ES-I3 (cell line): Measurements from ENCODE around the gene TBC1D5.
"Not testable (repeated sequence)": the region's sequence is repeated elsewhere in the genome, so short reads cannot be mapped to it uniquely, and the experiment has no call there.

ENCODE experiments used
- H3K36me3 ChIP-seq: 2 replicates; pipeline ENCODE4 v1.6.1; 2013; ENCODE audit warnings: mild to moderate bottlenecking, low read length, control low read depth, moderate library complexity; ENCODE audit not compliant: insufficient read depth
- H3K4me1 ChIP-seq: 2 replicates; pipeline ENCODE4 v1.6.1; 2013; ENCODE audit warnings: mild to moderate bottlenecking, control low read depth, low read length; ENCODE audit not compliant: insufficient read depth
- H3K9ac ChIP-seq: 2 replicates; pipeline ENCODE4 v1.6.1; 2013; ENCODE audit warnings: low read depth, mild to moderate bottlenecking, low read length, moderate library complexity
- H3K9me3 ChIP-seq: 2 replicates; pipeline ENCODE4 v1.6.1; 2013; ENCODE audit warnings: mild to moderate bottlenecking, low read length, moderate library complexity; ENCODE audit not compliant: control insufficient read depth, insufficient read depth

TBC1D5 gene

DNA sequence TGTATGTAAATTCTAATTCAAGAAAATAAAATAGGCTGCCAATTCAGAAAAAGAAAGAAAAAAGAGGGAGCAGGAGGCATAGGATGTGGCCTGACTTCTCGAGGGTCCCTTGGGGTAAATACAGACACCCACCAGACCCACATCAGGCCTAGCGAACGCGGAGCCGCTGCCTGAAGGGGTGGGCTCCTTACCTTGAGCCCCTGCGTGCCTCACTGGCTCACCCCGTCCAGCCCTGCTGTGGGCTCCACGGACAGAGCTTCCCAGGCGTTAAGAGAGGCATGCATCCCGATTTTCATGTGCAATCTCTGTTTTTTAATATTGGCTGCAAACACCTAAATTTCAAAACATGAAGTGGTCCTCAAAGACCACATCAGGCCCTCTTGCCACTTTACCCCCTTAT, 599.9 kb downstream of the TBC1D5 start:
- Histone ChIP-seq H3K9me3 (no peaks in the 10 kb centered on the region), H3K36me3 (no peaks in the 10 kb centered on the region), H3K9ac (no peak overlapping the region), H3K4me1 (no peaks in the 10 kb centered on the region; the same call in 1 of the 2 replicates)

- no peaks in the 10 kb centered on the region for H3K36me3 ChIP-seq
- no peaks in the 10 kb centered on the region; the same call in 1 of the 2 replicates for H3K4me1 ChIP-seq
- H3K9ac ChIP-seq: no peak overlapping the region
- no peaks in the 10 kb centered on the region for H3K9me3 ChIP-seq
Measured at GRCh38 chr3:17141699-17142098, 600.7 kb downstream of the TBC1D5 start.

DNA sequence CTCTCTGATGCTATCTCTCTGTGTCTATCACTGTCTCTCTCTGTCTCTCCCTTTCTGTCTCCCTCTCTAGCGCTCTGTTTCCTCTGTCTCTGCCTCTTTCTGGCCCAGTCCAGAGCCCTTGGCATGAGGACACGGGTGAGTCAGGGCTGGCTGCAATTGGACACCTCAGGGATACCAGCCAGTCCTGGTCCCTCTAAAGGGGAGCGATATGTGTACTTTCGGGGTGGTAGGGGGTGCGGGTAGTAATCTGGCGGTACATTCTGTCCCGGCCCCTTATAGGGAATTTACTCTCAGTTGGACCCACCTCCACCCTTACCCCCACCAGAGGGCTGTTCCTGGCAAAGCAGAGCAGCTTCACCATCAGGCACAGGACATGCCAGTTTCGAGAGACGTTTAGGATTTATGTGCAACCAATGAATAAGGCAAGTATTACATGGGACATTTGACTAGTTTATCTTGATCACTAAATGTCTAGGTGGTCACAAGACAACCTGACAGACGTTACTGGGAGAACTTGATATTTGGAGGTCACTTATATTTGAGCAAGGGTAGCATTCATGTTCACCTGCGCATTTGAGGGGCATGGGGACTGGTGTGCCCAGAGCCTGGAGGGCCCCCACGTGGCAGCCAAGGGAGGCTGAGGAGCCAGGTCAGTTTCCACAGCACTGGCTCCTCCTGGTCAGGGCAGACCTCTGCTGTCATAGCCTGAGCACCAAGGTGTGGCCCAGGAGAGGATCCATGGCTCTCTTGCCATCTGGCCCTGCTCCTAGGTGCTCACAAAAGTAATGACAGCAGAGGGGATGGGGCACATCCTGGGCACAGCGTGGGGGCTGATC, 601.5 kb downstream of the TBC1D5 start:
- H3K9me3 ChIP-seq: no peaks in the 10 kb centered on the region
- no peak overlapping the region for H3K9ac ChIP-seq
- no peaks in the 10 kb centered on the region for H3K36me3 ChIP-seq
- no peaks in the 10 kb centered on the region; the same call in 1 of the 2 replicates for H3K4me1 ChIP-seq

DNA sequence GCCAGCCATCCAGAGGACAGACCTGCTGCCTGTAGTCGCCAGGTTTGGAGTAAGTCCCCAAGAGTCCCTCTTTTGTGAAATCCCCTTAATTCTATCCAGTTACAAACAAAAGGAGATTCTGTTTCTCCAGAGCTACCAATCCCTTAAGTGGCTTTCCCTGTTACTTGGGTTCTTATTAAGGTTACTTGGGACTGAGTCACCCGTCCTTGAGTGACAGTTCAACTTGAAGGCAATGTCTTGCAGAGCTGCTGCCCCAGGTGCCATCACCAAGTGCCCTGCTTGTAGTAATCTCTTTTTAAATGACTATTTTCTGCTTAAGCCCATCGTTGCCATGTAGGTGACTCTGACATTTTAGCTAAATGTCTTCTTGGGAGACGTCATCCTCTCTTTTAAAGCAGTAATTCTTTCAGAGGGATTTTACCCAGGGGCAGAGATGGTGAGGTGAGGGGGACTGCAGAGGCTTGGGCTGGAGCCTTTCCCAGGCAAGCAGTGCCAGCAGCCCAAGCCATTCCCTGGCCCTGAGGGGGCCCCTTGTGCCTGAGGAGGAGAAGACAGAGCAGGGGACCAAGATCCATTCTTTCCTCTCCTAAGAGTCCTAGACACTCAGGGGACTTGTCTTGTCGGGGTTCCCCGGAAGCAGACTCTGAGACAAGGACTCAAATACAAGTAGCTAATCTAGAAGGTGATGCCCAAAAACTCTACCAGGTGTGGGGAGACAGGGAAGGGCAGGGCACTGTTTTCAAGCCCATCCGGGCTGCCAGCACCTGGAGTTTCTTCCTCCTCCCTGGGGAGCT, 604.0 kb downstream of the TBC1D5 start:
- Histone ChIP-seq H3K9me3 (no peaks in the 10 kb centered on the region), H3K9ac (no peak overlapping the region), H3K36me3 (no peaks in the 10 kb centered on the region), H3K4me1 (no peaks in the 10 kb centered on the region; the same call in 1 of the 2 replicates)

DNA sequence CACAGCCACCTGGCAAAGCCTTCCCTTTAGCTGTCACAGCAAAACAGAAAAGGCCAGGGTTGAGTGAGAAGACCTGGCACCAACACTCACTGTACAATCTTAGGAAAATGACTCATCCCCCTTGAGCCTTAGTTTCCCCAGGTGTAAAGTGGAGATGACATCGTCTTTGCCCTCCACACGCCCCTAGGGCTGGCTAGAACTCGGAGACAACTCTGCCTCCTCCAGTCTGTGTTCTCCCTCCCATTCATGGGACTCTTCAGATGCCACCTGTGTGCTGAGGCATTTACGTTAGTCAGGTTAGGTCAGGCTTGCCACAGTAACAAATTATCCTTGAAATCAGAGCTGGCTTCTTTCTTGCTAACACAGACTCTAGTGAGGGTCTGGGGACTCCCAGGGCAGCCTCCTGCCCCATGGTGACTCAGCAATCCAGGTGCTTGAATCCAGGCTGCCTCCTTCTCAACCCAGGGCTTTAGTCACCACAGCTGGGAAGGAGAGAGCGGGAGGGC, 605.1 kb downstream of the TBC1D5 start:
- Histone ChIP-seq H3K36me3 (no peaks in the 10 kb centered on the region), H3K9ac (no peak overlapping the region), H3K9me3 (no peaks in the 10 kb centered on the region), H3K4me1 (no peaks in the 10 kb centered on the region; the same call in 1 of the 2 replicates)

DNA sequence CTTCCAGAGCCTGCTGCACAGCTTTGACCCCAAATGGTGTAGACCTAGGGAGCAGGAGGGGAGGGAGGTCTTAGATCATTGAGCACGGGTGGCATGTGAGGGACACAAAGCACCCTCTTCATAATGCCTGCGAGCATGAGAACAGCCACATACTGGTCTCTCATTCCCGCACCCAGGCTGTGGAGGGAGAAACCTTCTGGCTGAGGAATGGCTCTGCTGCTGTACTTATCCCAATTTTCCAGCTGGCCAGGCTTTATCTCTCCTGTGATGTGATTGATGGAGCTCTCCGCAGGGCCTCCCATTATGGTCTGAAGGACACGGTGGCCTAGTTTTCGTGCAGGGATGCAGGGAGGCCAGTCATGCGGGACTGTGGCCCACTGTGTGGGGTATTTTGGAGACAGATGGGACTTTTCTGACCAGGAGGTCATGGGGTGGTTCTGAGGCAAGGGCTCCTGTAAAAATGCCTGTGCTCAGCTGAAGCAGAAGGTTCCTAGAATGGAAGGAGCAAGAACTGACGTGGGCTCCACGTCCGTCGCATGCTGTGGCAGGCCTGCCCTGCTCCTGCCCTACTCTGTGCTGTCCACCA, 606.2 kb downstream of the TBC1D5 start:
- no peaks in the 10 kb centered on the region for H3K36me3 ChIP-seq
- no peaks in the 10 kb centered on the region; the same call in 1 of the 2 replicates for H3K4me1 ChIP-seq
- no peaks in the 10 kb centered on the region for H3K9me3 ChIP-seq
- no peak overlapping the region for H3K9ac ChIP-seq

- no peak overlapping the region for H3K9ac ChIP-seq
- H3K36me3 ChIP-seq: no peaks in the 10 kb centered on the region
- no peaks in the 10 kb centered on the region; the same call in 1 of the 2 replicates for H3K4me1 ChIP-seq
- no peaks in the 10 kb centered on the region for H3K9me3 ChIP-seq
Measured at GRCh38 chr3:17135696-17136095, 606.7 kb downstream of the TBC1D5 start.

- no peaks in the 10 kb centered on the region for H3K36me3 ChIP-seq
- no peaks in the 10 kb centered on the region for H3K4me1 ChIP-seq
- no peak overlapping the region for H3K9ac ChIP-seq
- no peaks in the 10 kb centered on the region for H3K9me3 ChIP-seq
Measured at GRCh38 chr3:17133632-17134545, 608.5 kb downstream of the TBC1D5 start.

DNA sequence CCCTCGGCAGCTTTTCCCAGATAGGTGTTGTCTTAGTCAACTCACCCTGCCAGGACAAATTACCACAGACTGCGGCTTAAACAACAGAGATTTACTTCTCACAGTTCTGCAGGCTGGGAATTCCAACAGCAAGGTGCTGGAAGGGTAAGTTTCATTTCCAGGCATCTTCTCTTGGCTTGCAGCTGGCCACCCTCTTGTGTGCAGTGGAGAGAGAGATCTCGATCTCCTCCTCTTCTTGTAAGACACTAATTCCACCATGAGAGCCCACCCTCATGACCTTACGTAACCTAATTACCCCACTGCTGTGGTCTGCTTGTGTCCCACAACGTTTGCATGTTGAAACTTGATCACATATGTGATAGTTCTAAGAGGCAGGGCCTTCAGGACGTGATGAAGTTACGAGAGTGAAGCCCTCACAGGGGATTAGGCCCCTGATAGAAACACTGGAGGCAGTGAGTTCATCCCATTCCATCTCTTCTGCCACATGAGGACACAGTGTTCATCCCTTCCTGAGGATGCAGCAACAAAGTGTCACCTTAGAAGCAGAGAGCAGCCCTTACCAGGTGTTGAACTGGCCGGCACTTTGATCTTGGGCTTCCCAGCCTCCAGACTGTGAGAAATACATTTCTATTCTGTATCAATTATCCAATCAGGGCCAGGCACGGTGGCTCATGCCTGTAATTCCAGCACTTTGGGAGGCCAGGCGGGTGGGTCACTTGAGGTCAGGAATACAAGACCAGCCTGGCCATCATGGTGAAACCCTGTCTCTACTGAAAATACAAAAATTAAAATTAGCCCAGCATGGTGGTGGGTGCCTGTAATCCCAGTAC, 609.9 kb downstream of the TBC1D5 start:
- Histone ChIP-seq H3K4me1 (no peaks in the 10 kb centered on the region), H3K9me3 (no peaks in the 10 kb centered on the region), H3K36me3 (no peaks in the 10 kb centered on the region), H3K9ac (no peak overlapping the region)

DNA sequence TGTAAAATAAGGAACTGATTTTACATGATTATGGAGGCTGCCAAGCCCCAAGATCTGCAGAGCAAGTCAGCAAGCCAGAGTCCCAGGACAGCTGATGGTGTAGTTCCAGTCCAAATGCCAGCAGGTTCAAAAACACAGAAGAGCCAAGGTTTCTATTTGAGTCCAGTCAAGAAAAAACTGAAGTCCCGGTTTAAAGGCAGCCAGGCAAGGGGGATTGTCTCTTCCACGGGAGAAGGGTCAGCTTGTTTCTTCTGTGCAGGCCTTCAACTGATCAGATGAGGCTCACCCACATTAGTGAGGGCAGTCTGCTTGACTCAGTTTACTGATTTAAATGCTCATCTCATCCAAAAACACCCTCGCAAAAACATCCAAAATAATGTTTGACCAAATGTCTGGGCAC, 611.5 kb downstream of the TBC1D5 start:
- Histone ChIP-seq H3K36me3 (no peaks in the 10 kb centered on the region), H3K9ac (no peak overlapping the region), H3K4me1 (no peaks in the 10 kb centered on the region), H3K9me3 (no peaks in the 10 kb centered on the region)

- Histone ChIP-seq H3K4me1 (no peaks in the 10 kb centered on the region), H3K9me3 (no peaks in the 10 kb centered on the region), H3K9ac (no peak overlapping the region), H3K36me3 (no peaks in the 10 kb centered on the region)
Measured at GRCh38 chr3:17129556-17129955, 612.9 kb downstream of the TBC1D5 start.

DNA sequence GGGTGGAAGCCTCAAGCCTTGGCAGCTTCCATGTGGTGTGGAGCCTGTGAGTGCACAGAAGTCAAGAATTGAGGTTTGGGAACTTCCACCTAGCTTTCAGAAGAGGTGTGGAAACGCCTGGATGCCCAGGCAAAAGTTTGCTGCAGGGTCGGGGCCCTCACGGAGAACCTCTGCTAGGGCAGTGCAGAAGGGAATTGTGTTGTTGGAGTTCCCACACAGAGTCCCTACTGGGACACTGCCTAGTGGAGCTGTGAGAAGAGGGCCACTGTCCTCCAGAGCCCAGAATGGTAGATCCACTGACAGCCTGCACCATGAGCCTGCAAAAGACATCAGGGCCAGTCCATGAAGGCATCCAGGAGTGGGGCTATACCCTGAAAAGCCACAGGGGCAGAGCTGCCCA, 613.8 kb downstream of the TBC1D5 start:
- not testable (repeated sequence) for H3K9me3 ChIP-seq, H3K4me1 ChIP-seq, H3K9ac ChIP-seq, H3K36me3 ChIP-seq
